ENCODE data around the gene ARL2. TPM values are rescaled to one million over a fixed set of nuclear protein-coding genes. Genes with fewer than 3 reads are reported as not detected.

ARL2 gene
- total RNA-seq, 4 donors from 2014 or later: 90.8 to 165 (median 131) TPM

GRCh38 chr11:64987998-64988854, 25.7 kb upstream of the ARL2 start:
- TF ChIP-seq, protein P1, sequence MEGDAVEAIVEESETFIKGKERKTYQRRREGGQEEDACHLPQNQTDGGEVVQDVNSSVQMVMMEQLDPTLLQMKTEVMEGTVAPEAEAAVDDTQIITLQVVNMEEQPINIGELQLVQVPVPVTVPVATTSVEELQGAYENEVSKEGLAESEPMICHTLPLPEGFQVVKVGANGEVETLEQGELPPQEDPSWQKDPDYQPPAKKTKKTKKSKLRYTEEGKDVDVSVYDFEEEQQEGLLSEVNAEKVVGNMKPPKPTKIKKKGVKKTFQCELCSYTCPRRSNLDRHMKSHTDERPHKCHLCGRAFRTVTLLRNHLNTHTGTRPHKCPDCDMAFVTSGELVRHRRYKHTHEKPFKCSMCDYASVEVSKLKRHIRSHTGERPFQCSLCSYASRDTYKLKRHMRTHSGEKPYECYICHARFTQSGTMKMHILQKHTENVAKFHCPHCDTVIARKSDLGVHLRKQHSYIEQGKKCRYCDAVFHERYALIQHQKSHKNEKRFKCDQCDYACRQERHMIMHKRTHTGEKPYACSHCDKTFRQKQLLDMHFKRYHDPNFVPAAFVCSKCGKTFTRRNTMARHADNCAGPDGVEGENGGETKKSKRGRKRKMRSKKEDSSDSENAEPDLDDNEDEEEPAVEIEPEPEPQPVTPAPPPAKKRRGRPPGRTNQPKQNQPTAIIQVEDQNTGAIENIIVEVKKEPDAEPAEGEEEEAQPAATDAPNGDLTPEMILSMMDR (IDR thresholded peaks at IDR 0.05; ENCODE audit: low read depth): no peak

- TF ChIP-seq, protein P1 (IDR thresholded peaks at IDR 0.05; ENCODE audit: low read depth): no peak
These were observed 24.5 kb upstream of the ARL2 start for GRCh38 chr11:64989416-64989815.

DNA sequence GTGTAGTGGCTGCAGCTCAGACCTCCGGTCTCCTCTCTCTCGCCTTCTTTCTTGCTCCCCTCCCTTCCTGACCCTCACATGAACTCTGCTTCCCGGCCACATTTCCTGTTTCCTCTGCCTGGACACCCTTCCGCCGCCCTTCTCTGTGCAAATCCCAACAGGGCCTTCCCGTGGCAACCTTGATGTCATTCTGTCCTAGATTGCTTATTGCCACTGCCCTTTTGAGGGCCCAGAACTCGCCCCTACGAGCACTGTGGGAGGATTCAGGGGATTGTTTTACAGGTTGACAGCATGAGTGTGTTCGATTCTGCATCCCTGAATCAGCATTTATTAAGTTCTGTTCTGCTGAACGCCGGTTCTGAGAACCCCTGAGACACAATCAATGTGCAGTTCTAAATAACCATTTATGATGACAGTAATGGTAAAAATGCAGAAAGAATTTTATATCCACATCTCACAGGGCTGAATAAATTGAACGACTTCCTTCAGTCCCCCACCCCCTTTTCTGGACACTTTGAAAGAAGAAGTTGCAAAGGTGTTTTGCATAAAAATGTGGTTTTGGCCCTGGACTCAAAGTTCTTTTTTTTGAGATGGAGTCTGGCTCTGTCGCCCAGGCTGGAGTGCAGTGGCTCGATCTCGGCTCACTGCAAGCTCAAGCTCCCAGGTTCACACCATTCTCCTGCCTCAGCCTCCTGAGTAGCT, 23.6 kb upstream of the ARL2 start:
- TF ChIP-seq, protein P1 (IDR thresholded peaks at IDR 0.05; ENCODE audit: low read depth): no peak

- TF ChIP-seq, protein P1 (IDR thresholded peaks at IDR 0.05; ENCODE audit: low read depth): no peak
These were observed 19.6 kb upstream of the ARL2 start for GRCh38 chr11:64994318-64994717.

DNA sequence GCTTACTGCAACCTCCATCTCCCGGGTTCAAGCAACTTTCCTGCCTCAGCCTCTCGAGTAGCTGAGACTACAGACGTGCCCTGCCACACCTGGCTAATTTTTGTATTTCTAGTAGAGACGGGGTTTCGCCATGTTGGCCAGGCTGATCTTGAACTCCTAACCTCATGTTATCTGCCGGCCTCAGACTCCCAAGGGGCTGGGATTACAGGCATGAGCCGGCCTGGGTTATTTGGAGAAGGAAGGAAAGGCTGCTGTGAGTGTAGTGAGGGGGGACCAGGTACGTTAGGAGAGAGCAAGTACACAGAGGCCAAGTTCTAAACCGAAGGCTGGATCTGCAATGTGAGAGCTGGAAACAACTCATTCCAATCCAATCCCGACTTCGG, 17.6 kb upstream of the ARL2 start:
- TF ChIP-seq, protein P1 (IDR thresholded peaks at IDR 0.05; ENCODE audit: low read depth): no peak

- TF ChIP-seq, protein P1 (IDR thresholded peaks at IDR 0.05; ENCODE audit: low read depth): no peak
These were observed 17.1 kb upstream of the ARL2 start, which contains the start of gene BATF2 for GRCh38 chr11:64996710-64997380. Gene BATF2 (minus strand): TSS chr11:64996971. CDS start chr11:64996914, 57 bp downstream.

GRCh38 chr11:64998141-64998540, 15.8 kb upstream of the ARL2 start:
- TF ChIP-seq, protein P1 (IDR thresholded peaks at IDR 0.05; ENCODE audit: low read depth): no peak

Data from subcutaneous adipose tissue (tissue), 4 donors.